OCI-LY3 (cell line): ENCODE measurements around the gene FRK.

Experiments used
- CTCF ChIP-seq: fragments of 200-600, 300-600 bp; sonication (generic); IDR thresholded peaks from 2 replicates; pipeline ENCODE4 v1.5.1; 2014; ENCODE audit warnings: antibody characterized with exemption, low read length, low read depth
- EZH2phosphoT487 ChIP-seq: fragments of 200-600 bp; shearing (Covaris generic); IDR thresholded peaks from 2 replicates; pipeline ENCODE4 v1.6.1; 2018; ENCODE audit warnings: antibody characterized with exemption, mixed run types, low read depth

- no peak for TF ChIP-seq CTCF
- no peak for TF ChIP-seq EZH2phosphoT487
Measured at GRCh38 chr6:115977220-115977619, 83.5 kb downstream of the FRK start.
